AG08395 (cell line): ENCODE measurements around the gene CDC14B.
A peak's percentile ranks its signal among the peaks of the same experiment; 100 is the strongest.
"Not testable (repeated sequence)": the region's sequence is repeated elsewhere in the genome, so short reads cannot be mapped to it uniquely, and the experiment has no call there.

ENCODE experiments used
- DNase-seq: peaks from one replicate; pipeline ENCODE4 v3.0.0; 2012; ENCODE audit warnings: mixed read lengths, low spot score

CDC14B gene

DNA sequence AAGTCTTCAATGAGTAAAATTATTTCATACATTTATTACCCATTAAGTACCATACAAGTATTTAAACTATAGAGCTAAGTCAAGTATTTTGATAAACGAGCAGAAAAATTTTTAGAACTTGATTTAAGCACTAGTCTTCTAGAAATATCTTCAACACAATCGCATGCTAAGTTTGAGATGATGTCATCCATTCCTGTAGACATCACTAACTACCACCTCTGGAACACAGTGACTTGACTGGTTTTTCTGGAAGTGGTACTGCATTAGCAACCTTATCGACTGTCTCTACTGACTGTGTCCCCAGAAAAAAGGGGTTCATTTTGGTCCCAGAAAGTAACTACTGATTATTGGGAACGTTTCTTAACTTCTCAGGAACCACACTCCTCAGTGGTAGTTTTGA, 69.0 kb downstream of the CDC14B start:
- no peak for DNase-seq

DNA sequence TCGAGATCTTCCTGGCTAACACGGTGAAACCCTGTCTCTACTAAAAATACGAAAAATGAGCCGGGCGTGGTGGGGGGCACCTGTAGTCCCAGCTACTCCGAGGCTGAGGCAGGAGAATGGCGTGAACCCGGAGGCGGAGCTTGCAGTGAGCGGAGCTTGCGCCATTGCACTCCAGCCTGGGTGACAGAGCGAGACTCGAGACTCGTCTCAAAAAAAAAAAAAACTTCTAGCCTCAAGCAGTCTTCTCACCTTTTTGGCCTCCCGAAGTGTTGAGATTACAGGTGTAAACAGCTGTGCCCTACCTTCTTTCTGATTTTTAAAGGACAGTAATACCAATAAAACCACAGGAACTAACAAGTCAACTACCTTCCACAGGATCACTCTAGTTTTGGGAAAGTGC, 76.5 kb downstream of the CDC14B start:
- not testable (repeated sequence) for DNase-seq

DNA sequence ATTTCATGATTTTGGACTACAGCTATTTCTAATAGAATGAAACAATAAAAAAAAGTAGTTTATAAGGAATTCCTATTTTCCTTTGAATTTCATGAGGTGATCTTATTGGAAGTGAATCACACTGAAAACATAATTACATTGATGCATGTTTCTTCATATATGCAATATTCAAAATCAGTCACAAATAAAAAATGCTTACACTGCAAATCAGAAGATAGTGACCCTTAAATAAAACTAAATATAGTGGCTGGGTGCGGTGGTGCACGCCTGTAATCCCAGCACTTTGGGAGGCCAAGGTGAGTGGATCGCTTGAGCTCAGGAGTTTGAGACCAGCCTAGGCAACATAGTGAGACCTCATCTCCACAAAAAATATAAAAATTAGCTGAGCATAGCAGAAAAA, 79.5 kb downstream of the CDC14B start:
- no peak for DNase-seq

DNA sequence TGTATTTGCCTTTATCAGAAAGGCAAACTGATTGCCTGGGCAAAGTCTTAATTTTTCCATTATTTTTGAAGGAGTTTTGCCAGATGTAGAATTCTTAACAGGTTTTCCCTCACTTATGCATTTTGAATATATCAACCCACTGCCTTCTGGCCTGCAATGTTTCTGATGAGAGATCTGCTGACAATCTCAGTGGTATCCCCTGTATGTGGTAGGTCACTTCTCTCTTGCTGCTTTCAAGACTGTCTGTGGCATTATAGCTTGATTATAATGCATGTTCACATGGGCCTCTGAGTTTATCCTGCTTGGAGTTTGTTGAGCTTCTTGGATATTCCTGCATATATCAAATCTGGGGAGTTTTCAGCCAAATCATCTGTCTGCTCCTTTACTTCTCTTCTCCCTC, 87.5 kb downstream of the CDC14B start:
- no peak for DNase-seq

DNA sequence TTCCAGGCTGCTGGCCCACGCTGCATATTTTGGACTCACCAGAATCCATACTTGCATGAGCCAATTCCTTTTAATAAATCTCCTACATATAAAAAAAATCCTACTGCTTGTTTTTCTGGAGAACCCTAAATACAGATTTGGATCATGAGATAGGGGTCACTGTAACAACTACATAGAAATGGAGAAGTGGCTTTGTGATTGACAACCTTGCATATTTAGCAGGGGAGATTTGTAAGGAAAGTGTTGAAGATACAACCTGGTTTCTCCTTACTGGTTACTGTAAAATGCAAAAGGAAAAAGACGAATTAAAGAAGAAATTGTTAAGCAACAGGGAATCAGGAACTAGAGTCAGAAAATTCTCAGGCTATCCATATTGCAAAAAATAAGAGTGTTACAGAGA, 94.9 kb downstream of the CDC14B start:
- no peak for DNase-seq

- DNase-seq: no peak
These were observed 95.6 kb downstream of the CDC14B start for GRCh38 chr9:96524045-96524444.

- DNase-seq: no peak
These were observed 96.3 kb downstream of the CDC14B start for GRCh38 chr9:96523374-96523773.

DNA sequence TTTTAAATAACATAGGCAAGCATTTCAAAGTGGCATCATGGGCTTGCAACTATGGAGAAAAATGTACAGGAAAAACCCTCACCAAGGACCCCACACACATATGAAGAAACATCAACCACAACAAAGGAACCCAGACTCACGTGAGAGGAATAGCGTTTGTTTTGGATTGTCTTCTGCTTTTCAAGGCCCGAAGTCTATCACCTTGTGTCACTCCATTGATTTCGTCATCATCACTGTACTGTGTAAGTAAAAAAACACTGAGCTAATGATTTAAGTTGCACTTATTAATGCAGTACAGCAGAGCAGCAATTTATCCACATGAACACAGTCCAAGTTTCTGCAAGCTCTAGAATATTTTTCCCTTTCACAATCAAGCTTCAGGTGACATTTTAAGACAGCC, 97.3 kb downstream of the CDC14B start:
- DNase-seq: no peak

DNA sequence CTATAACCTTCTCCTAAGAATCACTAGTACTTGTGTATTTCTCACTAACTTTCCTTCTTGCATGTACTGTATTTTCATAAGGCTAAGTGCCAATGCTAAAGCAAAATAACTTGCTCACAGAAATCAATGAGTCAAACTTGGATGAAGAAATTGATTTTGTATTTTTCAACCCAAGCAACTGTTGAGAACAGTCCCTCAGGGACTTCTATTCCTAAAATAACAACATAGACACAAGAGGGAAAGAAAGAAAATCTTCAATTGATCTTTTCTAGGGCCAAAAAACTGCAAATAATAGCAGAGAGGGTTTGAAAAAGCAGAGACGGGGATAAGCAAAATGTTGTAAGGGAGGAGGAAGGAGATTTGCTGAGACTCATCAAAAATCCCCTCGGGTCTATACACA, 99.9 kb downstream of the CDC14B start:
- no peak for DNase-seq

DNA sequence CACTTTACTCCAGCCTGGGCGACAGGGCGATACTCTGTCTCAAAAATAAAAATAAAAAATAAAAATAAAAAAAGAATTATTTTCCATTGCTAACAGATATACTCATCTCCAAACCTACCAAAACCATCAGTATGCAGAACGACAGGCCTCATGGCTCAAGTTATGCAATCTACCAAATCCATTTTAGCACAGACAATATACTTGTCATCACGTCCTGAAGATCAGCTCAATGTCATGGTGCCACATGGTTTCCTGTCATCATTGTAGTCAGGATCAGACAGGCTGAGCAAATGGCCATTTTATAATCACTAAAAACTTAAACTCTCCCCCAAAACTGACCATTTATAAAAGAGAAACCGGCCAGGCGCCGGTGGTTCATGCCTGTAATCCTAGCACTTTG, 100.5 kb downstream of the CDC14B start:
- DNase-seq: no peak

GRCh38 chr9:96515621-96516470, 103.8 kb downstream of the CDC14B start:
- no peak for DNase-seq

GRCh38 chr9:96514800-96515158, 104.9 kb downstream of the CDC14B start:
- DNase-seq: no peak

DNA sequence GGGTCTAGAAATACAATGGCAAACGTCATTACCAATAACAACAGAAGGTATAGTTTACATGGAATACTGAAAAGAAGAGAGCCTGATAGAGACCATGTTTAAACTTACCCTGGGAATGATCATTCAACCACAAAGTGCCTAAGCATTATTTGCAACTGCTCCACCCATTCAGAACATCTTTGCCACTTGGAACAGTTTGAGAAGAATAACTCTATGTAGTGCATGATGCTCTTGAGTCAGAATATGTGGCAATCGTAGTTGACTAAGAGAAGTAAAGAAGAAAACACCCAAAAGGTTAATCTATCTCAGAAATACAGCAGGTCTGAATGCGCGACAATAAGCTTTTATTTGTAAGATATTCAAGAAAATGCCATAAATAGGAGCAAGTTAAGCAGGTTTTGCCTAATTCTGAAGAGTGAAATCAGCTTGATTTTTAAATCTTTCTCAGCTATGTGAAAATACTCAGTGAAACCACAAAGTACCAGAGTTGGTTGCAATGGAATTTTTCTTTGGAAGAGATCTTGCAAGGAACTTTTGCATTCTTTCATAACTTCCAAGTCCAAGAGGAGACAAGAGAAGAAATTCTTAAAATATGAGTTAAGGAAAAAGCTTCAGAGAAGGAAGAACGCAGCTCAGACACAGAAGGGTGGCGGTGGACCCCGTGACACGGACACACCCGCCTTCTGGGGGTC, 105.4 kb downstream of the CDC14B start:
- peak; percentile 73 for DNase-seq

GRCh38 chr9:96513622-96514021, 106.0 kb downstream of the CDC14B start:
- peak; percentile 60 for DNase-seq

GRCh38 chr9:96512240-96512639, 107.4 kb downstream of the CDC14B start:
- no peak for DNase-seq

GRCh38 chr9:96510258-96510657, 109.4 kb downstream of the CDC14B start:
- peak; percentile 39 for DNase-seq

GRCh38 chr9:96509848-96510247, 109.8 kb downstream of the CDC14B start:
- no peak for DNase-seq

DNA sequence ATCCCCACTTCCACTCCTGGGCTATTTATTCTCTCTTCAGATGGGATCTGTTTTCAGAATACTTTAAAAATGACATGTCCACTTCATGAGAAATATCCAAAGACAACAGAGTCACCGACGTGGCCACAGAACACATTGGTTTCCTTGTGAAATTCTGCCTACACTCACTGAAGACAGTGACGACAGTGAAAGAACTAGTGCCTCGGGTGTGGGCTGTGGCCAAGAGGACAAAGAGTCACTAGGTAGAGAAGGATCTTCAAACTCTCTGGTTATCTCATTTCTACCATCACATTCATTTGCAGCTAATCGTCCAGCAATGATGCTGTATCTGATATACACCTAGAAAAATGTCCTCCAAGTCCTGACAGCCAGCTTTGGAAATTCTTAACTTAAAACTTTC, 110.6 kb downstream of the CDC14B start:
- DNase-seq: no peak

- no peak for DNase-seq
These were observed 111.3 kb downstream of the CDC14B start for GRCh38 chr9:96508227-96508940.

DNA sequence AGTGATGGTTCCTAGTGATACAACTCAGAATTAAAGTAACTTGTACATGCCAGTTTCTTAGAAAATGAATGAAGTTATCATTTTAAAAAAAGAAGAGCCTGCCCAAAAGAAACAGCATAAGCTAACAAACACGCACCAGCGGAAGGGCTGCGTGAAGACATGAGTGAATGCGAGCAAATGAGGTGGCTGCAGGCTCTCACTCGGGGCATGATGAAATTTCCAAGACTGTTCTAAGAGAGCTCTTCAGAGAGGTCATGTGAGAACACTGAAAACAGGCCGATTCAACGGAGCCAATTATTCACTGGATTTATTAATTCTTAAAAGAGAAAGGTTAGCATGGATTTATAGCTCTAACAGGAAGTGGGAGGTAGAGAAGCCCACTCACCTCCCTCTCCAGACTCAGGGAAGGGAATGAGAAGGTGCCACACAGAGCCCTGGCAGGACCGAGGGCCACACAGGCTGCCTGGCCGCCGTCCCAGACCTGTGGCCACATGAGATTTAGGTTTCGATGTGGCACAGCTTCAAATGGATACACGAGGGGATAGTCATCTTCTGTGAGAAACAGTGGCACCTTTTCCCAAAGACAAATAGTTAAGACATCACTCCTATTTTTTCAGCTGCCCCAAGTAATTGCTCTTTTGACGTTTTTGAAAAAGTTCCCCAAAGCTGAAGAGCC, 114.2 kb downstream of the CDC14B start:
- no peak for DNase-seq

DNA sequence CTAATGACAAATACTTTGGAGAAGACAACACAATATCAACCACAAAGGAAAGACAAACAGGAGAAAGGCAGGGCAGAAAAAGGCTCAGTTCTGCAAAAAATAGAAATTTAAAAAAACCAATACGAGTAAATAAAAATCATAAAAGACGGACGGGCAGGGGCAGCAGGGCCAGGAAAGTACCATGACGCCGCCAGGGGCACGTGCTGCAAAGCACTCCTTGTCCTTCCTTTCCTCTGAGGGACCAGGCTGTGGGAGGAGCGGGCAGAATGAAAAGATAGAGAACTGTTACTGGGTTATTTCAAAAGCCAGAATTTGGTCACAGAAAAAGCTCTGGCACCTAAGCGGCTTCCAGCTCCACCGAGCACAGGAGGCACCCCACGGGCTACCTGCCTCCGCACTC, 115.7 kb downstream of the CDC14B start:
- no peak for DNase-seq

DNA sequence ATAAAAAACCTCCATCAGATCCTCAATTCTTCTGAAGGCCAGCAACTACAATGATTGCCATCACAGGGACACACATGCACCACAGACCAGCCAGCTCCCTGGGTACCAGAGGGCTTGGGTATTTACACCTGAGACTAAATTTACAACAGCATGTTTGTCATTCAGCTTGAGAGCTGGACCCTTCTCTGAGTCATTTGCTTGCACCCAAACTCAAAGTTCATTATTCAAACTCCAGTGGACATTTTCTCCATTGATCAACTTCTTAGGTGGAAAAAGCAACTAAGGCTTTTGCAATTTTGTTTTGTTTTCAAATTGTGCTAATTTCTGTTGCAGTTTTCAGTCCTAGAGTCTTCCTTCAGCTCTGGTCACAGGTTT, 116.3 kb downstream of the CDC14B start:
- not testable (repeated sequence) for DNase-seq
